Activated naive CD4-positive, alpha-beta T cell treated with anti-CD3 and anti-CD28 coated beads for 36 hours (primary cell): ENCODE data around the gene ATP2B3. TPM values are rescaled to one million over a fixed set of nuclear protein-coding genes. Genes with fewer than 3 reads are reported as not detected.

Source experiments
- CTCF ChIA-PET: fragments of 350-600 bp; sonication (Branson Sonifier 250); formaldehyde crosslinking; loops from one replicate; lab custom pipeline; 2021; ENCODE audit warnings: antibody characterized with exemption; lab: Charles Lee
- DNase-seq: peaks from one replicate; pipeline ENCODE4 v3.0.0-alpha.2; 2020
- H3K27ac Mint-ChIP-seq: one replicate; pipeline ENCODE4 v1.8.0; 2021; ENCODE audit warnings: mild to moderate bottlenecking, mixed read lengths
- H3K27me3 Mint-ChIP-seq: one replicate; pipeline ENCODE4 v1.8.0; 2021; ENCODE audit warnings: low read depth, mixed read lengths
- H3K36me3 Mint-ChIP-seq: one replicate; pipeline ENCODE4 v1.8.0; 2021; ENCODE audit warnings: low read depth, mixed read lengths
- H3K4me1 Mint-ChIP-seq: one replicate; pipeline ENCODE4 v1.8.0; 2021; ENCODE audit warnings: low read depth, mixed read lengths
- H3K4me3 Mint-ChIP-seq: one replicate; pipeline ENCODE4 v1.8.0; 2021; ENCODE audit warnings: mild to moderate bottlenecking, moderate library complexity, mixed read lengths
- H3K9me3 Mint-ChIP-seq: one replicate; pipeline ENCODE4 v1.8.0; 2021; ENCODE audit warnings: mixed read lengths
- intact Hi-C: fragments of 100-400 bp; cut with micrococcal nuclease; formaldehyde crosslinking; loops from one replicate; pipeline ENCODE4 v1.15.1; 2023
- total RNA-seq, 2 experiments: library from RNA; stranded (reverse); gene quantifications; one replicate each; pipeline ENCODE4 v1.2.3, GENCODE V29; 2021

The ATP2B3 gene
- total RNA-seq, 2 experiments from 2014 or later = not detected

- no peak for DNase-seq
- CTCF ChIA-PET = no interaction called here
- Mint-ChIP-seq H3K4me3 (no peak overlapping the region), H3K4me1 (no peaks in the 10 kb centered on the region), H3K36me3 (no peaks in the 10 kb centered on the region), H3K27ac (no peak overlapping the region), H3K9me3 (no peaks in the 10 kb centered on the region), H3K27me3 (no peaks in the 10 kb centered on the region)
- intact Hi-C loops = no loop called here
These were observed 105.3 kb downstream of the ATP2B3 start for GRCh38 chrX:153622661-153623309.

GRCh38 chrX:153623310-153624029 is 106.0 kb downstream of the ATP2B3 start:
- Mint-ChIP-seq H3K27ac (no peak overlapping the region), H3K4me1 (no peaks in the 10 kb centered on the region), H3K27me3 (no peaks in the 10 kb centered on the region), H3K9me3 (no peaks in the 10 kb centered on the region), H3K36me3 (no peaks in the 10 kb centered on the region), H3K4me3 (no peak overlapping the region)
- intact Hi-C loops = no loop called here
- DNase-seq = no peak
- CTCF ChIA-PET = no interaction called here

- H3K27ac Mint-ChIP-seq = no peak overlapping the region
- CTCF ChIA-PET = no interaction called here
- no peak overlapping the region for H3K4me3 Mint-ChIP-seq
- intact Hi-C loops = no loop called here
- DNase-seq = no peak
- no peaks in the 10 kb centered on the region for H3K27me3 Mint-ChIP-seq
- no peaks in the 10 kb centered on the region for H3K9me3 Mint-ChIP-seq
- no peaks in the 10 kb centered on the region for H3K4me1 Mint-ChIP-seq
- H3K36me3 Mint-ChIP-seq = no peaks in the 10 kb centered on the region
These were observed 107.0 kb downstream of the ATP2B3 start for GRCh38 chrX:153624196-153625091.

- Mint-ChIP-seq H3K4me1 (no peaks in the 10 kb centered on the region), H3K36me3 (no peaks in the 10 kb centered on the region), H3K4me3 (no peak overlapping the region), H3K9me3 (no peaks in the 10 kb centered on the region), H3K27me3 (no peaks in the 10 kb centered on the region), H3K27ac (no peak overlapping the region)
- intact Hi-C loops = no loop called here
- CTCF ChIA-PET = no interaction called here
- no peak for DNase-seq
These were observed 108.0 kb downstream of the ATP2B3 start for GRCh38 chrX:153625271-153626024.

- Mint-ChIP-seq H3K36me3 (no peaks in the 10 kb centered on the region), H3K27ac (no peak overlapping the region)
- no peak for DNase-seq
These were observed 108.7 kb downstream of the ATP2B3 start for GRCh38 chrX:153626025-153626633.

GRCh38 chrX:153626863-153627674 is 109.6 kb downstream of the ATP2B3 start:
- no peak for DNase-seq
- no peak overlapping the region for H3K27ac Mint-ChIP-seq
- no peak overlapping the region for H3K4me3 Mint-ChIP-seq
- no peaks in the 10 kb centered on the region for H3K4me1 Mint-ChIP-seq
- no peaks in the 10 kb centered on the region for H3K36me3 Mint-ChIP-seq
- CTCF ChIA-PET = no interaction called here
- intact Hi-C loops = no loop called here
- H3K27me3 Mint-ChIP-seq = no peaks in the 10 kb centered on the region
- H3K9me3 Mint-ChIP-seq = no peaks in the 10 kb centered on the region

More at GRCh38 chrX:153626025-153626633, 108.7 kb downstream of the ATP2B3 start:
- H3K4me1 Mint-ChIP-seq = no peaks in the 10 kb centered on the region
- intact Hi-C loops = no loop called here
- H3K27me3 Mint-ChIP-seq = no peaks in the 10 kb centered on the region
- CTCF ChIA-PET = no interaction called here
- no peaks in the 10 kb centered on the region for H3K9me3 Mint-ChIP-seq
- H3K4me3 Mint-ChIP-seq = no peak overlapping the region

GRCh38 chrX:153627675-153628111 is 110.3 kb downstream of the ATP2B3 start:
- no peak for DNase-seq
- Mint-ChIP-seq H3K27me3 (no peaks in the 10 kb centered on the region), H3K36me3 (no peaks in the 10 kb centered on the region), H3K4me1 (no peaks in the 10 kb centered on the region), H3K4me3 (no peak overlapping the region), H3K27ac (no peak overlapping the region), H3K9me3 (no peaks in the 10 kb centered on the region)
- intact Hi-C loops = no loop called here
- CTCF ChIA-PET = no interaction called here

GRCh38 chrX:153628129-153628528 is 110.7 kb downstream of the ATP2B3 start:
- Mint-ChIP-seq H3K4me1 (no peaks in the 10 kb centered on the region), H3K4me3 (no peak overlapping the region), H3K27me3 (no peaks in the 10 kb centered on the region), H3K9me3 (no peaks in the 10 kb centered on the region), H3K27ac (no peak overlapping the region), H3K36me3 (no peaks in the 10 kb centered on the region)
- CTCF ChIA-PET = no interaction called here
- no peak for DNase-seq
- intact Hi-C loops = no loop called here

GRCh38 chrX:153628665-153629064 is 111.2 kb downstream of the ATP2B3 start:
- DNase-seq = no peak
- H3K4me1 Mint-ChIP-seq = no peaks in the 10 kb centered on the region
- no peaks in the 10 kb centered on the region for H3K36me3 Mint-ChIP-seq
- H3K27me3 Mint-ChIP-seq = no peaks in the 10 kb centered on the region
- CTCF ChIA-PET = no interaction called here
- H3K27ac Mint-ChIP-seq = no peak overlapping the region
- intact Hi-C loops = no loop called here
- no peak overlapping the region for H3K4me3 Mint-ChIP-seq
- no peaks in the 10 kb centered on the region for H3K9me3 Mint-ChIP-seq

- Mint-ChIP-seq H3K4me1 (no peaks in the 10 kb centered on the region), H3K4me3 (no peak overlapping the region), H3K27me3 (no peaks in the 10 kb centered on the region), H3K36me3 (no peaks in the 10 kb centered on the region), H3K9me3 (no peaks in the 10 kb centered on the region), H3K27ac (no peak overlapping the region)
- intact Hi-C loops = no loop called here
- DNase-seq = no peak
- CTCF ChIA-PET = interaction anchor here (0.8 to 1.6 kb wide), 6 partner anchors 13 to 91 kb away, joined by 3 to 6 read pairs (median 3); partner anchors contain the start of gene DUSP9
These were observed 113.9 kb downstream of the ATP2B3 start for GRCh38 chrX:153631346-153631745.
